Stimulated activated CD4-positive, alpha-beta T cell treated with anti-CD3 and anti-CD28 coated beads, Interleukin-1b, Interleukin-23, amount 100 ng/mL, for 4 hours (primary cell): ENCODE data around the gene KLK1.

Experiments
- DNase-seq, 2 donors: peaks; one replicate each; pipeline ENCODE4 v3.0.0-alpha.2; 2020; ENCODE audit warnings: low read depth in 2 of 2

The KLK1 gene

DNA sequence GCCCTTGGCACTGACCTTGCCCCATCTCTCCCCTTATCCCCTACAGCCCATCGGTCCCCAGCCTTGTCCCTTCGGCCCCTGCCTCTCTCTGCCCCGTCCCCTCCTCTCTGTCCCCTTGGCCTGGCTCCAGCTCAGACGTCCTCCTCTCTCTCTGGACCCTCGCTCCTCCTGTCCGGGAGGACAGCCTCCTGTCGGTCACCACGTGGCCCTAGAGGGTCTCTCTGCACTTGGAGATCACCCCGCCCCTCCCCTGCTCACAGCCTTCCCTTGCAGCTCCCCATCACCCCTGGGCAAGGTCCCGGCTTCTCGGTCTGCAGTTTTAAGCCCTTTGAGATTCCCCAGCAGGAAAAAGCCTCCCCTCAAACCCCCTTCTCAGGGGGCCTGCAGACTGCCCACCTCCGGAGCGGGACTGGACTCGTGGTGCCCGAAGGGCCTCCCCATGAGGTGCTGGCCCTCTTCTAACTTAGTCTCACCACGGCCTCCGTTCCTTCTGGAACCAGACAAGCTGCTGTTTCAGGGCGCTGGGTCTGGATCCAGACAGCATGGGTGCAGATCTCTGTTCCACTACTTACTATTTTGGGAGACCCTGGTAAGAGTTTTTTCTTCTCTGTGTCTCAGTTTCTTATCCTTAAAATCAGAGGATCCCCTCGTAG is 13.1 kb upstream of the KLK1 start:
- no peak for DNase-seq

DNA sequence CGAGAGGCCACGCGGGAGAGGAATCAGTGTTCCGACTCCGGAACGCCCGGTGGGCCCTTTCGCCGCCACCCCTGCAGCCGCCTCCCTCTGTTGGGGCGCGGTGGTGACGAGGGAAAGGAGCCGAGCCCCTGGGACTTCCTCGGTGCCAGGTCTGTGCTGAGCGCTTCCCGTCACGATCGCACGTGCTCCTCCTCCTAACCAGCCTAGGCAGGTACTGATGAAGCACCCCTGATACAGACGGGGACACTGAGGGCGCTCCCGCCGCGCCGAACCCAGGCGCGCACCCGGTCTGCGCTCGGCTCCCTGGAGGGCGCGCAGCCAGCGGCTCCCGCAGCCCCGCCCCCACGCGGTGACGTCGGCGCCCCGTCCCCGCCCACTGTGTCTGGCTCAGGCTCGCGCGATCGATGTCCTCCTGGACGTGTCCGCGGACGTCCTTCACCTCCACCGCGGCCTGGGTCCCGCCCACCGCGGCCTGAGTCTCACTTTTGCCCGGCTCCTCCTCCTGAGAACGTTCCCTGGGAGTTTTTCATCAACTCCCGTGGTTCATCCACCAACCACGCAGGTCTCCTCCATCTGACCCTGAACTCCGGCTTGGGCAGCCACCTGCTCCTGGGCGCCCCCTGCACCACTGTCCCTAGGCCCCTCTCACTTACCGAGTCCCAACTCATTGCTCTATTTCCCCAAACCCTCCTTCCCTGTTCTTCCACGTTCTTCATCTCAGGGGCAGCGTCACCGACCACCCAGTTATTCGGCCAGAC is 12.4 kb upstream of the KLK1 start:
- DNase-seq, result peak; percentile 51 to 76

DNA sequence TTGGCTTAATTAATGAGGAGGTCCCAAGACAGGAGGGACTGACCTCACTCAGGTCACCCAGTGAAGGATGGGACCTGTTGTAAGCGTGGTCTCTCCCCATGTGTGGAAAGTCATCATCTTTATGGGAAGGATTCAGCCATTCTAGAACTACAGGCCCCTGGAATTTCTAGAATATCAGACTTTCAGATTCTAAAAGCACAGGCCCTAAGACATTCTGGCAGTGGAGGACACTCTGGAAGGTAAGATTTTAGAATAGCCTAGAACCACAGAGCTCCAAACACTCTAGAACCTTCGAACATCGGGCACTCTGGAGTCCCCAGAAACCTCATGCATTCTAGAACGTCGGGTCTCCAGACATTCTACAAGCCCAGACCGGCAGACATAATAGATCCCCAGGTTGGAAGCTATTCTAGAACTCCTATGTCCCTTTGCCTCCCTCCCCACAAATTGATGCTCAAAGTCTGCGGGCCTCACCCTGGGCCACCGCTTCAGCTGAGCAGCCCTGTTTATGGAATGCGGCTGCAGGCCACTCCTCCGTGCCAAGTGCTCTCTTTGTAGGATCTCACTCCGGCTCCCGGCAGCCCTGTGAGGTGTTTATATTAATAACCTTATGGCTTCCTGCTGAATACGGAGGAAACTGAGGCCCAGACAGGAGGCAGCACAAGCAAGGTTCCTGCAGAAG is 11.7 kb upstream of the KLK1 start:
- no peak for DNase-seq

DNA sequence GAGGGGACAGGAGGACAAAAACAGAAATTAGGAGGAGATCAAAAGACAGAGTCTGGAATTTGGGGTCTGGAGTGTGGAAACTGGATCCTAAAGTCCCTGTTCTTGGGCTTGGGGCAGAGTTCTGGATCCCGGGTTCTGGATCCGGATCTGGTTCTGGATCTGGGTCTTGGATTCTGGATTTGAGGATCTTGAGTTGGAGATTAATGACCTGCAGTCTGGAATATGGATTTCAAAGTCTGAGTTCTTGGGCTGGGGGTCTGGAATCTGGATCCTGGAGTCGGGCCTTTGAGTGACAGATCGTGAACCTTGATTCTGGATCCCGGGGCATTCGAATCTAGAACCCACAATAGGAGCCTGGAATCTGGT is 10.2 kb upstream of the KLK1 start:
- DNase-seq, result no peak

DNA sequence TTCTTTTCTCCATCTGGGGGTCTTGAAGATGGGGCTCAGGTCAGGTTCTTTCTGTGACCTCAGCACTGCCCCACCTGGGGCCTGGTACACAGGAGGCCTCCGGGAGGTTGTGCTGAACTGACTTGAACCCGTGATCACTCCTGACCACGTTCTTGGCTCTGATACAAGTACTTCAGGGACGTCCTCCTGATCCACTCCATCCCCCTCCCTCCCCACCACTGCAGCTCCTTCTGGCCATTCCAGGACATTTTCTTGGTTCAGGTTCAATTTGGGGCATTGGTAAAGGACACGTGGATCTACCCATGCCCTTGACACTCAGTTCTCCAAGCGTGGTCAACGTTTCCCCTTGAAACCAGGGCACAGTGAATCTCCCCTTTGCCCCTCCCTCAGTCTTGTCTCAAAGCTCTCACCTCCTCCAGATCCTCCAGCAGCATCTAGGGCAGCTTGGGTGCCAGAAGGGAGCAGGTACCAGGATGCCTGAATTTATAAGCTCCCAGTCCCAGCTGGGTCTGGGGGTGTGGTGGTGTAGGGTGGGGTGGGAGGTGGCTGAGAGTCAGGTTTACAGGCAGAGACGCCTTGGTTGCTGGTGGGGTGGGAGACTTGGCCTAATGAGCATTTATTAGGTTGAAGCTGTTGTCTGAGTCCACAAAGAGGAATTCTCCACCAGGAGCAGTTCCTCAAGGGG is 9.7 kb upstream of the KLK1 start, which contains the start of gene KLK15:
Gene KLK15, minus strand, starts transcription at position 458 of the 685 bp plus-strand sequence. CDS start 2,082 bp downstream, outside the sequence.
- DNase-seq, result no peak

DNA sequence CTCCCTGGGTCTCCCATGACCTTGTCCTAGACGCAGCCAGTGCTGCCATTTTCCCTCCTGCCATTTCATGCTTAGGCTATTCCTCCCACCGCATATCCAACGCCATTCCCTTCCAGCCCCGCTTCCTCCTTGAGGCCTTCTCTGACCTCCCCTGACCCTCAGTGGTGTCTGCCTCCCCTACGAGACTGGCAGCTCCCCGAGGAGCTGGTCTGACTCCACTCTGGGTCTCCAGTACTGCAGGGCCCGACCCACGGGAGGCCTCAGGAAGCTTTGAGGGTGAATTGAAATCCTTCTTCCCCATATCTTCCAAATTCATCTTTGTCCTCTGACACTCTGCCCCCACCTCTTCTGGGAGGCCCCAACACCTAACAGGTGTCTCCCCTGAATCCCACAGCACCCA is 9.1 kb upstream of the KLK1 start:
- no peak for DNase-seq

DNA sequence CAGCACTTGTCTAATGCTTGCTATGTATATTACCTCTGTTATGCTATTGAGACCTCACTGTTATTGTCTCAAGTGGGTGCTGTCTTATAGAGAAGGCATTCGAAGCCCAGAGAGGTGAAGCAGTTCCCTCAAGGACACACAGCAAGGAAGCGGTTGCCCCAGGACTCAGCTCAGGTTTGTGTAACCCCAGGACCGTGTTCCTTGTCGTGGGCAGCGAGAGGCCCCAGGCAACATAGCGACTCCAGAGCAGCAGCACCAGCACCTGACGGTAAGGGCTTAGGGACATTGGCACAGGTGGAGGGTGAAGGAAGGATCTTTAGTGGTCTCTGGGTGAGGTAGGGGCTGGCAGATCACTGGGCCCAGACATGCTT is 7.4 kb upstream of the KLK1 start:
- no peak for DNase-seq

DNA sequence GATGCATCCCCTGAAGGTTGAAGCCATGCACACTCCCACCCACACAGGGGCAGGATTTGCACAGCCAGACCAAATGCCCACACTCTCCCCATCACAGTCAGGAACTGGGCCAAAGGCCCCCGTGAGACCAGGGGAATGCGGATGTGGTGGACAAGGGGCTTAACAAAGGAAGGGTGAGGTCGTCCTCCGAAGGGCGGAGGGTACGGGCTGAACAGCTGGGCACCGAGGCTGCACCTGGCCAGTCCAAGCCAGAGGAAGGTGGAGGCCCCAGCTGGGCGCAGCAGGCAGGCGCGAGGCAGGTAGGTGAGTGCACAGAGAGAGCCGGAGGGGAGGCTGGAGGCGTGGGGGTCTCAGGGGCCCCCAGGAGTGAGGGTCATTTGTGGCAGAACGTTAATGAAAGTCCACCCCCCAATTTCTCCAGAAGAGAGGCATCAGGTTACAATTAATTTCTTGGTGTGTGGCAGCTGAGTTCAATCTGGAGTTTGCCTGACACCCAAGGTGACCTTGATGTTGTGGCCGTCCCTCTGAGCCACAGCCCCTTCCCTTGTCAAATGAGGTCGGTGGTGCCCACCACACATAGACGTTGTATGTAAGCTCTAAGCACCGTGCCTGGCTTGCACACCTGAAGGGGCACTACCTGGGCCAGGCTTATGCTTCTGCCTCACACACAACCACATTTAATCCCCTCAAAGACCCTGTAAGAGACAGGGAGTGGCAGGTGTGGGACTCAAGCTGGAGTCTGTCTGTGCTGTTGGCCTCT is 6.9 kb upstream of the KLK1 start:
- no peak for DNase-seq

DNA sequence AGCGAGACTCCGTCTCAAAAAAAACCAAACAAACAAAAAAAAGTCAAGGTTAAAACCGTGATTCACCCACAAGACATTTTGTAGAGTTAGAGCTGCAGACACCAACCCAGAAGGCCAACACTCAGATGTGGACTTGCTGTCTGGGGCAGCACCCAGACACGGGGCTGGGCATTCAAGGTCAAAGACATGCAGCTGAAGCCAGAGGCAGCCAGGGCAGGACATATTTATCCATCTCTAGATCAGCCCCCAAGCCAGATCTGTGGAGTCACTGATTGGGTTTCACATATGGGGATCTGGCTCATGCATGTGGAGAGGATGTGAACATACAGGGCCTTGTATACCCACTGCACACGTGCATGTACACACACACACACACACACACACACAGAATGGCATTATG is 6.2 kb upstream of the KLK1 start:
- no peak for DNase-seq

DNA sequence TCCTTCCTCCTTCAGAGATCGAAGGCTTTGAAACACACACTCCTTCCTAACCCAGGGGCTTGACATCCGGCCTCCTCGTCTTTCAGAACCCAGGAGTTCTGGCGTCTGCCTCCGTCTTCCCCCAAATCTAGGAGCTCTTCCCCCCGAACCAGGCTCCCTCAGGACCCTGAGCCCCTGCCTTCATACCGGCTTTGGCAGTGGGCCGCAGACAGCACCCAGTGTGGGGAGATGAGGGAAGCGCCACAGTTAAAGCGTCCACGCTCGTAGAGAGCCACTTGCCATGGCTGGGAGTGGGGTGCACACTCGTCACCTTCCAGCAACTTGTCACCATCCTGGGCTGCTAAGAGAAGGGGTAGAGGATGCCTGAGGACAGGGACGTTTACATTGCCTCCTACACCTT is 3.9 kb upstream of the KLK1 start:
- DNase-seq, result no peak

DNA sequence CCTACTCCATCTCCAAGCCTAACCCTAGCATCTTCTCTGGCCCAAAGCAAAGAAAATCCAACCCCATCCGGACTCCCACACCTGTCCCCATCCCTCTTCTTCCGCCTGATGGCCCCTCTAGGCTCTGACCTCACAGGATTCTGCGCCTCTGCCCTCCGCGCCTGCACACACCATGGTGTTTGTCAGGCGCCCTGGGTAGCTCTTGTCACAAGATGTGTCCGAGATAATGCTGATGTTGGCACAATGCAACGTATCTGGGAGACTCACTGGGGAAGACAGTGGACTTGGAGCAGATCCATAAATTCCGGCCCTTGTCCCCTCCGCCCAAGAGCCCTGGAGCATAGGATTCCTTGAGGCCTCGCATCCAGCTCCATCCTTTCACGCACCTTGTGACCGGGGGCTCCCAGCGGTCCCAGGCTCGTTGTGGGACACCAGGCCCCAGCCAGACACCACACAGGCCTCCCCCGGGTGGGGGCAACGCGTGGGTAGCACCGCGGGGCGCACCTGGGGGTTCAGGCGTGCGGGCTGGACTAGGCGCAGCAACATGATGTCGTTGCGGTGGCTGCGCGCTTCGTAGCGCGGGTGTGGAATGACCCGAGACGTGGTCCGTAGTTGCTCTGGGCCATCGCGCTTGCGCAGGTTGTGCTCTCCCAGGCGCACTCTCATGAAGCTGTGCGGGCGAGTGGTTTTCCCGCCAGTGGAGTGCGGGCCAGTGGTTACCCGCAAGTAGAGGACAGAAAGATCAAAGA is 3.1 kb upstream of the KLK1 start:
- no peak for DNase-seq

DNA sequence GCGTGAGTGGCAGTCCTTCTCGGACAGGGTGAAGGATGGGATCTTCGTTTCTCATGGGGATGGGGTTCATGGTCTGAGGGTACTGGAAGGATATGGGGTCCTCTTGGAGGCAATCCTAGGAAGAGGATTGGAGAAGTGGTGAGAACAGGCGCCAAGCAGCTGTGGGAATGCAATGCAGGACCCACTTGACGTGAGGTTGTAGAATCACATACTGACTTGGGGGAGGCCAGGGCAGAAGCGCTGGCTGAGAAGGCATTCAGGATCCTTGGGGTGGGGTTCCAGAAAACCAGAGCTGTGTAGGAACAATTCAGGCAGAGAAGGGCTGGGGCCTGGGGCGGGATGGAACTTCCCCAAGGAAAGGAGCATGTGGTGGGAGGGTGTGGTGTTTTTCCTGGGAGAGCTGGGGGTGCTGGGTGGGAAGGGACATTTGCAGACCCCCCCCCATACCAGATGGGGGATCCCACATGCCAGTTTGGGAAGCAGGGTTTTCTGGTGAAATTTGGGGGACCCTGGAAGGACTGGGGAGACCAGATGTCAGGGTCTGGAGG is 852 bp downstream of the KLK1 start:
- DNase-seq, result no peak

DNA sequence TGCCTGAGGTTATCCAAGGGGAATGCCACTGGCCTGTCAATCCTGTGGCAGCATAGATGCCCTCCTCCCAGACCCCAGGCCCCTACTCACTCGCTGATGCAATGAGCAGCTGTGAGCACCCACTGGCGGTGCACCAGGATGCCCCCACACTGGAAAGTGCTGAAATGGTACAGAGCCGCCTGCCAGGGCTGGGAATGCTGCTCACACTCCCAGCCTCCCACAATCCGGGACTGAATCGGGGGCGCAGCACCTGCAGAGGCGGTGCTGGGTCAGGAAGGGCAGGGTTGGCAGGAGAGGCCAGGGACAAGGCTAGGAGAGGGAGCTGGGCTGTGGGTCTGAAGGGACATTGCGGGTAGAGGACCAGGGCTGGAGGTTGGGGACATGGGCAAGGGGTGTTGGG is 2.0 kb downstream of the KLK1 start:
- DNase-seq, result no peak

DNA sequence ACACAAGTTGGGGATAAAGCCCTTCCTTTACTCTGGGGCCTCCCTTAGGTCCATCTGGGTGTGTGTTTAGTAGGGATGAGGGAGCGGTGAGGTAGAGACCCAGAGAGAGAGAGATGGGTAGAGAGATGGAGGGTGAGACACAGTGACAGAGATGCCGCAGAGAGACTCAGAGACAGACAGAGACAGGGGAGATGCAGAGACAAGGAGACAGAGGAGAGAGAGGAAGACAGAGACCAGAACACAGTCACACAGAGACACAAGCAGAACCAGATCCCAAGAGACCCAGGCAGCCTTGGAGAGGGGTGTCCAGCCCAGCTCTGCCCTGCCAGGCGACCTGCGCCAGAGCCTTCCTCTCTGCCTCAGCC is 2.4 kb downstream of the KLK1 start:
- no peak for DNase-seq

DNA sequence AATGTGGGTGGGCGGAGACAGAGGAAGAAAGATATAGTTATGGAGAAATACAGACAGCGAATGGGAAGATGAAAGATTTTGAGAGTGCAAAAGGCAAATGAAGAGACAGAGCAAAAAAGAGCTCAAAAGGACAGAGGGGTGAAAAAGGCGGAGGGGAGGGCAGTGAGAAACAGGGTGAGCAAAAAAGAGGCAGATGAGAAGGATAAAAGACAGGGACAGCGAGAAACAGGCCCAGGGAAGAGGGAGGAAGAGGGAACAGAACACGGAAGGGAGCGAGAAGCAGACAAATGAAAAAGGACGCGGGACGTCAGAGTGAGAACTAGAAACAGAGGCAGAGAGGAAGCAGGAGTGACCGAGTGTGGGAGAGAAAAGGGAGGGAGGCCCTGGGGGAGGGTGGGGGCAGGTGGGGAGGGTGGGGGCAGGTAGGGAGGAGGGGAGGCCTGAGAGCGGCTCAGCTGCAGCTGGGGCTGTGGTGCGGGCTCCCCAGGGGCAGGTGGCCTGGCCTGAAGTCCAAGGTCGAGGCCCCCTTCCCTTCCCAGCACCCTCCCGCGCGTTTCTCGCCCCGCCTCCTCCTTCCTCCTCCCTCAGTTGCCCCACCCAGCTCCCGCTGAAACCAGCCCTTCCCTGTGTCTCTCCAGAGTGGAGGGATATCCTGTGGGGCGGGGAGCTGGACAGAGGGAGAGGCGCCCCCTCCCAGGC is 2.9 kb downstream of the KLK1 start:
- DNase-seq, result no peak

DNA sequence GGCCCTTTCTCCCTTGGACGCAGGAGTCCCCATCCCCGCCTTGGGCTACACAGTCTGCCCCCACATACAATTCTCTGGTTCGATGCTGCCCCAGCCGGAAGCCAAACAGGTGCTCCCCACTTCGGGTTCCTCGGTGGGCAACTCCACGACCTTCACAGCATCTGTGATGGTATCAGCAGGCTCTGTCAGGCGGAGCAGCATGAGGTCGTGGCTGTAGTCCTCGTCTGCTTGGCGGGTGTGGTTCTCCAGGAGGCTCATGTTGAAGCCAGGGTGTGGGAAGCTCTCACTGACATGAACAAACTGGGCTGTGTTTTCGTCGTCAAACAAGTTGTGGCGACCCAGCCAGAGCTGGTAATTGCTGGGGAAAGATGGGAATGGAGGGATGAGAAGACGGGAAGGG is 3.5 kb downstream of the KLK1 start:
- no peak for DNase-seq

DNA sequence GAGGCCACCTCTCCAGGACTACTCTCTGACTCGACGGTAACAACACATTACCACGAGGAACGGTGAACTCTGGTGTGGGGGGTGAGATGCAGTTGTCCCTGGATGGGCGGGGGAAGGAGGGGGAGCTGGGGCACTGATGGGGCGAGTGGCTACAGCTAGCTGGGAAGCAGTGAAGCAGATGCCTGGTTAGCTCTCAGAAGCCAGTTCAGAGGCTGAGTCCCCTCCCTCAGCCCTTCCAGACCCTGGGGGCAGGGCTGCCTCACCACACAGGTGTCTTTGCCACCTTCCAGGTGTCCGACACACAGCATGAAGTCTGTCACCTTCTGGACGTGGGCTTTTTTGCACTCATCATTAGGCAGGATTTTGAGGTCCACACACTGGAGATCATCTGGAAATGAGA is 4.0 kb downstream of the KLK1 start:
- DNase-seq, result no peak

DNA sequence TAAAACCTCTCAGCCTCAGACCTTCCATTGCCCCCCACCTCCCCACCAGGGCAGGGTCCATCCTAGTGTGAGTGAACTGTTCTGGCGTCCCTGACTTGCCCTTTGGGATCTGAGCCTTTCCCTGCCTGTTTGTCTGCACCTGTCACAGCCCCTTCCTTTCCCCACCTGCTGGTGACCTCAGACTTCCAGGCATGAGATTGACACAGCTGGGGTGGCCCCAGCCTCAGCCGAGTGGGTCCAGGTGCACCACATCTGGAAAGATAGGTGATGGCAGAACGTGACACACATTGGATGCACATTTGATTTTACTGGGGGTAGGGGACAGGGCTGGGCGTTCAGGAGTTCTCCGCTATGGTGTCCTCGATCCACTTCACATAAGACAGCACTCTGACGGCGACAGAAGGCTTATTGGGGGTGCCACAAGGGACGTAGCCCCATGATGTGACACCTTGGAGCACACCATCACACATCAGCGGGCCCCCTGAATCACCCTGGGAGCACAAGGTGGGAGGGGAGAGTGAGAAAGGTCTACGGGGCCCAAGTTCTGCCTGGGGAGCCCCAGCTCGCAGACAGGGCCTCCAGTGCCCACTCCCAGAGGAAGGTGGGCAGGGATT is 4.6 kb downstream of the KLK1 start:
- no peak for DNase-seq

DNA sequence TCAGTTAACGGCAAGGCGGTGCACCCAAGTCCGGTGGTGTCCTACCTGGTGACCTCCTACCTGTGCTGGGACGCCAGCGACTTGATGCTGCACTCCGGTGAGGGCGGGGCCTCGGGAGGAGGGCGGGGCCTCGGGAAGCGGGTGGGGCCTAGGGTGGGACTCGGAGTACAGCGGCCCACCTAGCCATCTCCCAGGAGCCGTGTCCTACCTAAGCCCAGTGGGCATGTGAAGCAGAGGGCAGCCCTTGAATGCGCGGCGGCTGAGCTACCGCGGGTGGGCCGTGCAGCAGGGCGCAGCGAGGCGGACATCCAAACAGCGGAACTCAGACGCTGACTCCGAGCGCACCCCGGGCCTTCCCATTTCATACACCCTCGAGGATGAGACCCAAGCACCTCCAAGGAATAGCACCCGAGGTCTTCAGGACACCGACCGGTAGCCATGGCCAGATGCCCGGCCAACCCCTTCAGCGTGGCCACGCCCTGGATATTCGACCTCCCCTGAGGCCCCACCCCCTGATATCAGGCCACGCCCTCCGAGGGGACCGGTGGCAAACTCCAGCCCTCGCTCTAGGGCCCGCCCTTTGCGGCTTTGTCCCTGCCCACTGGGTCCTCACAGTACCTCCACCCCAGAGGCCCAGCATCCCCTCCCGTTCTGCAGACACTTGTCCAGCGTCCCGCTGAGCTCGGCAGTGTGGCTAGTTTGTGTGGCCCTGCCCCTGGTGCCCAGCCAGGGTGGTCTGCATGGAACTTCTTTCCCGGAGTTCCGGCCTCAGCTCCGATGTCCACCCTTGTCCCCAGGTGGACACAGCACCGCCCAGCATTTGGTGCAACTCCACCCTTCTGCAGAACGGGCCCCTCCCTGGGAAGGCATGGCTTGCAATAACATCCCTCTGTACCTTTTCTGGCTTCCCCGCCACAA is 5.4 kb downstream of the KLK1 start:
- peak in 1 of 2 donors; percentile 51 for DNase-seq
